Measurements from ENCODE around the gene ANKRD23.

DNA sequence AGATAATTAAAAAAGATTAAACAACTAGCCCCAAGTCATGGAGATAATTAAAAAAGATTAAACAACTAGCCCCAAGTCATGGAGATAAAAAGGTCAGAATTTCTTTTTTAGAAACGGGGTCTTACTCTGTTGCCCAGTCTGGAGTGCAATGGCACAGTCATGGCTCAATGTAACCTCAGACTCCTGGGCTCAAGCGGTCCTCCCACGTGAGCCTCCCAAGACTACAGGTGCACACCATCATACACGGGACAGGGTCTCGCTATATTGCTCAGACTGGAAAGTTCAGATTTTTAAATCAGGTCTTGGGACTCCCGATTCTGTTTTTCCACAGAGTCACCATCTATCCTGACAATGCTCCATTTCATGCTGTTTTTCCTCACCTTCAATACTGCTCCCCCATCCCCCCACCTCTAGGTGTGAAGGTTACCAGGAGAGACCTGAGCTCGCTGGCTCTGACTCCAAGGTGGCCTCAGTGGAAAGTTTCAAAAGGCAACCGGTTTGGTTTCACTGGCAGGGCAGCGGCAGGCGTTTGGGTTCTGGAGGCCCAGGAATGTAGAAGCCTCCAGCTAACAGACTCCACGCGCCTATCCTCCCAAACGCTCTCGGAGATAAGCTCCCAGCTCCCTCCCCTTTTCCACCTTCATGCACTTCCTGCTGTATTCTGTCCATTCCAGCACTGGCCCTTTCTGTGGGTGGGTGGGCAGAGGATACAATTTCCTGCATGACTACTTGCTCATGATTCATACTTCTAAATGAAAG lies 28.9 kb upstream of the ANKRD23 start:
- TF ChIP-seq, protein P1, sequence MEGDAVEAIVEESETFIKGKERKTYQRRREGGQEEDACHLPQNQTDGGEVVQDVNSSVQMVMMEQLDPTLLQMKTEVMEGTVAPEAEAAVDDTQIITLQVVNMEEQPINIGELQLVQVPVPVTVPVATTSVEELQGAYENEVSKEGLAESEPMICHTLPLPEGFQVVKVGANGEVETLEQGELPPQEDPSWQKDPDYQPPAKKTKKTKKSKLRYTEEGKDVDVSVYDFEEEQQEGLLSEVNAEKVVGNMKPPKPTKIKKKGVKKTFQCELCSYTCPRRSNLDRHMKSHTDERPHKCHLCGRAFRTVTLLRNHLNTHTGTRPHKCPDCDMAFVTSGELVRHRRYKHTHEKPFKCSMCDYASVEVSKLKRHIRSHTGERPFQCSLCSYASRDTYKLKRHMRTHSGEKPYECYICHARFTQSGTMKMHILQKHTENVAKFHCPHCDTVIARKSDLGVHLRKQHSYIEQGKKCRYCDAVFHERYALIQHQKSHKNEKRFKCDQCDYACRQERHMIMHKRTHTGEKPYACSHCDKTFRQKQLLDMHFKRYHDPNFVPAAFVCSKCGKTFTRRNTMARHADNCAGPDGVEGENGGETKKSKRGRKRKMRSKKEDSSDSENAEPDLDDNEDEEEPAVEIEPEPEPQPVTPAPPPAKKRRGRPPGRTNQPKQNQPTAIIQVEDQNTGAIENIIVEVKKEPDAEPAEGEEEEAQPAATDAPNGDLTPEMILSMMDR (IDR thresholded peaks at IDR 0.05): no peak
- TF ChIP-seq POLR2AphosphoS5 (IDR thresholded peaks at IDR 0.05) (no peak), POLR2A (IDR thresholded peaks at IDR 0.05) (no peak)
